IPS DF 6.9 (cell line): ENCODE measurements around the gene SPEF1.

ENCODE experiments used
- DNase-seq: peaks from one replicate; pipeline ENCODE4 v3.0.0-alpha.2; 2013; ENCODE audit warnings: low read depth, low spot score
- H3K27ac ChIP-seq: one replicate; pipeline ENCODE4 v1.5.1; 2013; ENCODE audit warnings: low read length, control low read depth
- H3K27me3 ChIP-seq: 2 replicates; pipeline ENCODE4 v1.6.1; 2013; ENCODE audit warnings: mild to moderate bottlenecking, low read length; ENCODE audit not compliant: control insufficient read depth, insufficient read depth
- H3K36me3 ChIP-seq: 2 replicates; pipeline ENCODE4 v1.6.1; 2013; ENCODE audit warnings: low read length; ENCODE audit not compliant: control insufficient read depth, insufficient read depth
- H3K4me1 ChIP-seq: 2 replicates; pipeline ENCODE4 v1.6.1; 2013; ENCODE audit warnings: low read length; ENCODE audit not compliant: control insufficient read depth, insufficient read depth
- H3K4me3 ChIP-seq: 2 replicates; pipeline ENCODE4 v1.5.1; 2013; ENCODE audit warnings: mild to moderate bottlenecking, low read length
- H3K9me3 ChIP-seq: 2 replicates; pipeline ENCODE4 v1.6.1; 2013; ENCODE audit warnings: low read length, inconsistent platforms; ENCODE audit not compliant: control insufficient read depth, insufficient read depth
- WGBS: extraction: QIAGEN DNeasy Blood & Tissue Kit; methylation state at CpG from one replicate; pipeline ENCODE4 v1.1.7; 2013; ENCODE audit warnings: mixed read lengths, missing lambda C conversion rate; ENCODE audit not compliant: insufficient read length, insufficient coverage; 5-methylcytosine and 5-hydroxymethylcytosine counted together

The SPEF1 gene

GRCh38 chr20:3729378-3729777 is 51.9 kb downstream of the SPEF1 start:
- WGBS = no CpG with 5 or more reads among the region's 6 CpGs
- Histone ChIP-seq H3K27me3 (no peaks in the 10 kb centered on the region; the same call in 1 of the 2 replicates), H3K36me3 (no peaks in the 10 kb centered on the region; the same call in 1 of the 2 replicates), H3K4me3 (no peak overlapping the region), H3K27ac (no peak overlapping the region), H3K4me1 (peaks cover 3% of the 10 kb centered on the region; the same call in 1 of the 2 replicates), H3K9me3 (no peaks in the 10 kb centered on the region)
- no peak for DNase-seq

- Histone ChIP-seq H3K4me1 (peaks cover 3% of the 10 kb centered on the region; the same call in 1 of the 2 replicates), H3K36me3 (no peaks in the 10 kb centered on the region; the same call in 1 of the 2 replicates), H3K9me3 (no peaks in the 10 kb centered on the region), H3K27me3 (no peaks in the 10 kb centered on the region; the same call in 1 of the 2 replicates), H3K27ac (no peak overlapping the region), H3K4me3 (no peak overlapping the region)
- DNase-seq = no peak
- WGBS = no CpG with 5 or more reads among the region's 3 CpGs
These were observed 52.4 kb downstream of the SPEF1 start for GRCh38 chr20:3728876-3729275.

GRCh38 chr20:3728354-3728753 is 52.9 kb downstream of the SPEF1 start:
- H3K36me3 ChIP-seq = no peaks in the 10 kb centered on the region; the same call in 1 of the 2 replicates
- no peak for DNase-seq
- no CpG with 5 or more reads among the region's 5 CpGs for WGBS
- H3K9me3 ChIP-seq = no peaks in the 10 kb centered on the region
- H3K4me1 ChIP-seq = peaks cover 3% of the 10 kb centered on the region; the same call in 1 of the 2 replicates
- H3K27ac ChIP-seq = no peak overlapping the region
- H3K4me3 ChIP-seq = no peak overlapping the region
- H3K27me3 ChIP-seq = no peaks in the 10 kb centered on the region; the same call in 1 of the 2 replicates
